GM12891 (cell line): ENCODE results near the gene ALB.

ENCODE experiments used
- DNase-seq: peaks from one replicate; pipeline ENCODE4 v3.0.0; 2011; ENCODE audit warnings: low spot score; ENCODE audit not compliant: insufficient read length
- FAIRE-seq: peaks from 2 replicates; lab custom pipeline; 2011; peaks lifted over from hg19 to GRCh38; lab: Jason Lieb, UNC
- PAX5 ChIP-seq: IDR thresholded peaks from 2 replicates; pipeline ENCODE4 v1.6.1; 2011; ENCODE audit warnings: low read length, moderate library complexity, mild to moderate bottlenecking; ENCODE audit not compliant: insufficient read depth, severe bottlenecking
- POLR2A ChIP-seq: IDR thresholded peaks from 2 replicates; pipeline ENCODE4 v1.6.1; 2011; ENCODE audit warnings: low read depth, low read length, control low read depth
- POLR2AphosphoS5 ChIP-seq: IDR thresholded peaks from 2 replicates; pipeline ENCODE4 v1.6.1; 2011; ENCODE audit warnings: low read depth, low read length, control low read depth
- POU2F2 ChIP-seq: IDR thresholded peaks from 2 replicates; pipeline ENCODE4 v1.6.1; 2011; ENCODE audit warnings: low read depth, mild to moderate bottlenecking, control low read depth, low read length, moderate library complexity
- SPI1 ChIP-seq: IDR thresholded peaks from 2 replicates; pipeline ENCODE4 v1.6.1; 2011; ENCODE audit warnings: low read depth, low read length, control low read depth
- TAF1 ChIP-seq: IDR thresholded peaks from 2 replicates; pipeline ENCODE4 v1.6.1; 2011; ENCODE audit warnings: low read depth, low read length, control low read depth

Gene ALB

DNA sequence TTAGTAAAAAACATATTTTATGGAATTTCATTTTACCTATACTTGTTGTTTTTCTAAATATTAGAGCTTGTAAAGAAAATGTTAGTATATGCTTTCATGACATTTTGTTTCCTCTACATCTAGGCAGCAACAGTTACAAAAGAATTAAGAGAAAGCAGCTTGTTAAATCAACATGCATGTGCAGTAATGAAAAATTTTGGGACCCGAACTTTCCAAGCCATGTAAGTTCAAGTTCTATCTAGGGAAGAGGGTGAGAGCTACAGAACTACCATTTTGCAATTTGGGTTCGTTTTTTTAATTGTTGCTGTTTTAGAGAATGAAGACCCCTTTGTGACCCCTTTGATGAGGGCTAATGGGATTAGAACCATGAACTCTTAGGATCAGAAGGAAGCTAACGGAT is 39.1 kb downstream of the ALB start:
- no peak for TF ChIP-seq PAX5
- TF ChIP-seq POLR2A: no peak
- TF ChIP-seq TAF1: no peak
- no peak for TF ChIP-seq POLR2AphosphoS5
- no peak for TF ChIP-seq SPI1
- TF ChIP-seq POU2F2: no peak
- FAIRE-seq (no peak), DNase-seq (no peak)

DNA sequence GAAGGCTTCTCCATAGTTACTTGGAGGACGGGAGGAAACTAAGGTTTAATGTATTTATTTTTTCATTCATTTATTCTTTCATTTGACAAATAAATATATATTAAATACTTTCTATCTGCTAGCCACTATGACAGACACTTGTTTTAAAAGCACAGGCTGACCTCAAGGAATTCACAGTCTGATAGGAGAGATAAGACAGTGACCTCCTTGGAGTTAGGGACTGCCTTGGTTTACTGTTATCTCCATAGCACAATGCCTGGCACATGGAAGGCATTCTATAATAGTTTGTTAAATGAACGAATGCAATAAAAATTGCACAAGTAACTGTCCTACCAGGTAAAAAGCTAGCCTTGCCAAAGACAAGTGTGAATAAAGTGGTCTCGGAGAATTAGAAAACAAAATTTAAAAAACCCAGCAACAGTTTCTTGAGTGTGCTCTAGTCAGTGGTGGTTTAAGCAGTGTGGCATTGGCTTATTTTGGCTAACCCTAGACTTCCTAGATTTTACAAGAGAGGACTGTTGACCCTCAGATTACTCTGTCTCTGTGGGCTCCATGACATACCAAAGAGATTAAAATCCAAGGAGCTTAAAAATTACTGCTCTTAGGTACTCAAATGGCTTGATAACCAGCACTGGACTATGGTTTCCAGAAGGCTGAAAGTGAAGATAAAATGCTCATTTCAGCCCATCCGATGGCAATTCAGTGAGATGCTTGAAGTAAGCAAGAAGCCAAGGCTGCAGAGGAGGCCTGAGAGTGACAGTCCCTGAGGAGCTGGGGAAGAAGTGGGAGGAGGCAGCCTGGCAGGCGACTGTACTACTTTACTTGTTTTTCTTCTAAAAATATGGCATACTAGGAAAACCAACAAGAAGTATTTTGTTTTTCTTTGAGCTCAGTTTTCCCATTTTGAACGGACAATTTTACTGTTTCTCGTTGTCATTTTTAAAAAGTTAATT is 41.6 kb downstream of the ALB start:
- no peak for FAIRE-seq
- TF ChIP-seq TAF1: 0 out of 2 replicates have a peak, but pooled peaks have one; percentile 14
- TF ChIP-seq POLR2AphosphoS5: no peak
- no peak for TF ChIP-seq POU2F2
- no peak for TF ChIP-seq SPI1
- TF ChIP-seq POLR2A: no peak
- no peak for DNase-seq

DNA sequence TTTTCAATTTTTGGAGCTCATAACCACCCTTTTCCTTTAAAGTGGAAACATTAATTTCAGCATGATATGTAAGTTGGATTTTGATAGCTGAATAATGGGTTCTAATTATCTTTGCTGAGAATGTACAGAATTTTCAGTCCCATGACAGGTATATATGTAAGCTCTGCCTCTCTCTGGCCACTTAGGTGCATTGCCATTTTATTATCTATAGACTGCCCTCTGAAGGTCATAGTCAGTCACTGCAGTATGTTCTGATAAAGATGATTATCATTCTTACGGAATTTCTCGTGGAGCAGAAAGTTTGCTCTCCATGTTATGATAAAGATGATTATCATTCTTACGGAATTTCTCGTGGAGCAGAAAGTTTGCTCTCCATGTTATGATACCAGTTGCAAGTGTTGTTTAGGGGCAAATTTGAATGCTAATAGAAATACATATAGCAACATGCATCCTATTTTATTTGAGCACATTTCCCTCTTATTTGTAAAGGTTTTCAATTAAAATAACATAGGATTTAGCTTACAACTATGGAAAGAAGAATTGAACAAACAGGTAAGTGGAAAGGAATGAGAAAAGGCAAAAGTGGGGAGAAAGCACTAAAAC is 42.4 kb downstream of the ALB start:
- peak; percentile 92 for FAIRE-seq
- DNase-seq: peak; percentile 7
- TF ChIP-seq PAX5 (no peak), SPI1 (no peak), TAF1 (no peak), POU2F2 (no peak), POLR2A (no peak), POLR2AphosphoS5 (no peak)

DNA sequence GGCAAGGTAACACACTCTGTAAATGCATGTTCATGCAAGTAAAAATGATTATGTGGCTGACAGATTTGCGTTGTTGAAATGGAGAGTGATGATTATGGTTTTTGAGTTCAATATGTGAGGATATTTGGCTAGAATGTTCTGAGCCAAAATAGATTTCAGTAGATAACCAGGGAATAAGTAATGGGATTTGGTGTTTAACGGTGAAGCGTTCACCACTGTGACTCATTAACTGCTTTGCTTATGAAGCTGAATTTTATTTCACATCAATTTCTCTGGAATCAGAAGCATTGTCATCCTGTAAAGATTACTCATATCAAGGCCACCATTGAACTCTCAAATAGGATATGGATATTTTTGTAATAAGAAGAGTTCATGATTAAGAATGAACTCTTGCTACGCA is 43.6 kb downstream of the ALB start:
- TF ChIP-seq POU2F2 (no peak), POLR2AphosphoS5 (no peak), POLR2A (no peak), SPI1 (no peak), PAX5 (no peak), TAF1 (no peak)
- FAIRE-seq (no peak), DNase-seq (no peak)

DNA sequence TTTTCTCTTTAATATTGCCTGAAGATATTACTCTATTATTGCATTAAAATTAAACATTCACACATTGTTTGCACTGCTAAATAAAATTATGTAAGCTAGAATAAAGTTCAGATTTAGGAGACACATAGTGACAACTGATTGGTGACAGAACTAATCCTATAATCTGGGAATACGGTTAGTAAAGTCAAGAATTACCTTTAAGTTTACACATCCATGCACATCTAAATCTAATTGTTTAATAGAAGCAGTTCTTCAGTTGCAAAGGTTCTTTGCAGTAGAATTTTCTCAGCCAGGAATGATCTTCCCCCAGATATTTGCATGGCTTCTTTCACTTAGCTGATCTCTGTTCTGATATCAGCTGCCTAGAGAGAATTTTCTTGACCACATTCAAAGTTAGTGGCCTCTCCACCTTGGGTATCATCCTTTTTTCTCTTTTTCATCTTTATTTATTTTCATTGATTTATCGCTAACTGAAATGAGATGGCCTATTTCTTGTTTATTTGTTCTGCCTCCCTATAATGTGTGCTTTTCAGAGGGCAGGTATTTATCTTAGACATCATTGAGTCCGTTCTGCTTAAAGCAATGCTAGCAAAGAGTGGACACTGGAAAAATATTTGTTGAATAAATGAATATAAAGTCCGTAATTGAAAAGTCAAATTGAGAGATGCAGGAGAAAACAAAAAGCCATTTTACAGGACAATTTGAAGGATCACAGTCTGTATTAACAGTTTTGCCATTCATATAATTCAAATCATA is 44.5 kb downstream of the ALB start:
- no peak for FAIRE-seq
- DNase-seq: no peak
- no peak for TF ChIP-seq PAX5
- TF ChIP-seq POU2F2: no peak
- TF ChIP-seq POLR2A: no peak
- TF ChIP-seq POLR2AphosphoS5: no peak
- TF ChIP-seq SPI1: no peak
- no peak for TF ChIP-seq TAF1

DNA sequence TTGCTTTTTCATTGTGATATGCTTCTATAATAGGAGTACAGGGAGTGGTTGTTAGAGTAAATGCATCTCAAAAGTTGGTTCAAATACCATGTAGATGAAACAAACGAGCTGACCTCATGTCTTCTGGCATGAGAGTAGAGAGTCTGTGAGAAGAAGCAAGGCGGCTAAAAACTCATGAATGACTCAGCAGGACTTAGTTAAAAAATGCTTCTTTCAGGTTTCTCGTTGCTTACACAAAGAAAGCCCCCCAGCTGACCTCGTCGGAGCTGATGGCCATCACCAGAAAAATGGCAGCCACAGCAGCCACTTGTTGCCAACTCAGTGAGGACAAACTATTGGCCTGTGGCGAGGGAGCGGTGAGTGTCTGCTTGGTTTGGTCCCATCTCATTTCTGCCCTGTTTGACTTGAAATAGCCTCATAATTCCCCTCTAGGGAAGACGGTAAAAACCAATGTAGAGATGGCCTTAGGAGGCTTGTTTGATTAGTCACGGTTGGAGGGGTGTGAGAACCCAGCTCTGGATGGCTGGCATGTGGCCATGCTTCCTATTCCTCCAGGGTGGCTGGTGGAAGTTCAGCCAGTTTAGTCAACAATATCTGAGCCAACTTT is 46.4 kb downstream of the ALB start:
- FAIRE-seq (no peak), DNase-seq (no peak)
- no peak for TF ChIP-seq SPI1
- TF ChIP-seq POLR2AphosphoS5: no peak
- no peak for TF ChIP-seq TAF1
- TF ChIP-seq PAX5: no peak
- no peak for TF ChIP-seq POLR2A
- no peak for TF ChIP-seq POU2F2

DNA sequence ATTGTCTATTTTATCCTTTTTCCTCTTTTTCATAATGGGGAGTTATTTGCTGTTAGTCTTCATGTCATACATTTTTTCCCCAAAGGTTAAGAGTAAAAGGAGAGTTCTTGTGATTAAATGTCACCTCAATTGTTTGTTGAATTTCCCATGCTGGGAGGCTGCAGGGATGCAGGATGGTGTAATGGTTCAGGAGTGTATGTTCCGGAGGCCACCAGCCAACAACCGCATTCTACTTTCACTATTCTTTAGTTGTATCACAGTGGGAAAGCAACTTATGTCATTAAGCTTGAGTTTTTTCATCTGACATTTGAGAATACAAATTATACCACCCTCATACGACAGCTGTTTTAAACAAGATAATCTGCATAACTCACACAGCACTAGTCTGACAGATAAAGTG is 47.3 kb downstream of the ALB start:
- no peak for DNase-seq
- TF ChIP-seq POLR2A: no peak
- no peak for TF ChIP-seq PAX5
- no peak for TF ChIP-seq POU2F2
- no peak for TF ChIP-seq TAF1
- no peak for TF ChIP-seq POLR2AphosphoS5
- TF ChIP-seq SPI1: no peak
- FAIRE-seq: no peak

DNA sequence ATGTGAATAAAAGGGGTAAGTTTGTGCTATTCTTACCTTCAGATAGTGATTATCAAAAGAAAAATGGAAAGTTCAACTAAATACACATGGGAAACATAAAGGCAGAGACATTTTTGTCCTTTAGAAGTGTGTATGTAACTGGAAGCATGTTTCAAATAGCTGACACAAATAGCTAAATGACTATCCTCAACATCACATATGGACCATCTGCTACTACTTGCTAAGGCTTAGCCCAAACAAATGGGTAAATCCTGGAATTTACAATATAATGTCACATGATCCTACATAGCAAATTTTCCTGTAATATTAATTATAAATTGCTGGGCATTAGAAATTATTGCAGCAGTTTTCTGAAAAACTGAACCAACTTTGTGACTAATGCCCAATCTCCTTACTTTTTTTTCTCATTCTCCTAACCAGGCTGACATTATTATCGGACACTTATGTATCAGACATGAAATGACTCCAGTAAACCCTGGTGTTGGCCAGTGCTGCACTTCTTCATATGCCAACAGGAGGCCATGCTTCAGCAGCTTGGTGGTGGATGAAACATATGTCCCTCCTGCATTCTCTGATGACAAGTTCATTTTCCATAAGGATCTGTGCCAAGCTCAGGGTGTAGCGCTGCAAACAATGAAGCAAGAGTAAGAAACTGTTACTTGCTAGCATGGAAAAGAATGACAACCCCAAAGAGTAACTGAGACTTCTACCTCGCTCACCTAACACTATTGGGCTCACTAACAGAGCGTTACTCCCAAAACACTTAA is 48.1 kb downstream of the ALB start:
- DNase-seq (no peak), FAIRE-seq (no peak)
- TF ChIP-seq SPI1: no peak
- no peak for TF ChIP-seq POU2F2
- no peak for TF ChIP-seq POLR2AphosphoS5
- TF ChIP-seq POLR2A: no peak
- no peak for TF ChIP-seq PAX5
